GM15510 (cell line): ENCODE data around the gene ATP2A2.

Experiments used
- POLR2A ChIP-seq: IDR thresholded peaks from 3 replicates; pipeline ENCODE4 v1.6.1; 2011; ENCODE audit warnings: borderline replicate concordance; ENCODE audit not compliant: insufficient read length; ENCODE audit errors: extremely low read depth

ATP2A2 gene

GRCh38 chr12:110310763-110311162 lies 29.7 kb downstream of the ATP2A2 start:
- TF ChIP-seq POLR2A: no peak

- no peak for TF ChIP-seq POLR2A
Observed at GRCh38 chr12:110311903-110312302, 30.9 kb downstream of the ATP2A2 start.

- no peak for TF ChIP-seq POLR2A
Observed at GRCh38 chr12:110312581-110313360, 31.7 kb downstream of the ATP2A2 start.

GRCh38 chr12:110314308-110314707 lies 33.3 kb downstream of the ATP2A2 start:
- TF ChIP-seq POLR2A: no peak

- no peak for TF ChIP-seq POLR2A
Observed at GRCh38 chr12:110316861-110317260, 35.8 kb downstream of the ATP2A2 start.

- TF ChIP-seq POLR2A: no peak
Observed at GRCh38 chr12:110317911-110318310, 36.9 kb downstream of the ATP2A2 start.

- no peak for TF ChIP-seq POLR2A
Observed at GRCh38 chr12:110320550-110320949, 39.5 kb downstream of the ATP2A2 start.

GRCh38 chr12:110329710-110330109 lies 48.7 kb downstream of the ATP2A2 start:
- TF ChIP-seq POLR2A: no peak

- no peak for TF ChIP-seq POLR2A
Observed at GRCh38 chr12:110330124-110330523, 49.1 kb downstream of the ATP2A2 start.

GRCh38 chr12:110330544-110330943 lies 49.5 kb downstream of the ATP2A2 start:
- no peak for TF ChIP-seq POLR2A

- TF ChIP-seq POLR2A: no peak
Observed at GRCh38 chr12:110333201-110333600, 52.2 kb downstream of the ATP2A2 start.

- TF ChIP-seq POLR2A: no peak
Observed at GRCh38 chr12:110335481-110336045, 54.5 kb downstream of the ATP2A2 start.

- TF ChIP-seq POLR2A: no peak
Observed at GRCh38 chr12:110337912-110338710, 57.1 kb downstream of the ATP2A2 start.

- no peak for TF ChIP-seq POLR2A
Observed at GRCh38 chr12:110338754-110339153, 57.7 kb downstream of the ATP2A2 start.

GRCh38 chr12:110339184-110339952 lies 58.3 kb downstream of the ATP2A2 start:
- no peak for TF ChIP-seq POLR2A
